ENCODE data around the gene TRPM2.

TRPM2 gene

DNA sequence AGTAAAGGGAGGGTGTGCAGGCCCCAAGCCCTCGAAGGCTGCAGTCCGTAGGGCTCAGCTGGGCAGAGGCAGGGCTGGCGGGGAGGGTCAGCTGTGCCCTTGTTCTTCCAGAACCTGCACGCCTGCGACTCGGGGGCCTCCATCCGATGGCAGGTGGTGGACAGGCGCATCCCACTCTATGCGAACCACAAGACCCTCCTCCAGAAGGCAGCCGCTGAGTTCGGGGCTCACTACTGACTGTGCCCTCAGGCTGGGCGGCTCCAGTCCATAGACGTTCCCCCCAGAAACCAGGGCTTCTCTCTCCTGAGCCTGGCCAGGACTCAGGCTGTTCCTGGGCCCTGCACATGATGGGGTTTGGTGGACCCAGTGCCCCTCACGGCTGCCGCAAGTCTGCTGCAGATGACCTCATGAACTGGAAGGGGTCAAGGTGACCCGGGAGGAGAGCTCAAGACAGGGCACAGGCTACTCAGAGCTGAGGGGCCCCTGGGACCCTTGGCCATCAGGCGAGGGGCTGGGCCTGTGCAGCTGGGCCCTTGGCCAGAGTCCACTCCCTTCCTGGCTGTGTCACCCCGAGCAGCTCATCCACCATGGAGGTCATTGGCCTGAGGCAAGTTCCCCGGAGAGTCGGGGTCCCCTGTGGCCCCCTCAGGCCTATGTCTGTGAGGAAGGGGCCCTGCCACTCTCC lies 88.3 kb downstream of the TRPM2 start:
- DNase-seq (ENCODE audit: insufficient read length, low spot score) = no peak
- no peak for TF ChIP-seq CTCF (IDR thresholded peaks at IDR 0.05; ENCODE audit: insufficient read depth, missing control alignments)
- no peak for FAIRE-seq

GRCh38 chr21:44442266-44443125 lies 89.1 kb downstream of the TRPM2 start:
- DNase-seq (ENCODE audit: insufficient read length, low spot score) = no peak
- no peak for FAIRE-seq
- TF ChIP-seq CTCF (IDR thresholded peaks at IDR 0.05; ENCODE audit: insufficient read depth, missing control alignments) = no peak

DNA sequence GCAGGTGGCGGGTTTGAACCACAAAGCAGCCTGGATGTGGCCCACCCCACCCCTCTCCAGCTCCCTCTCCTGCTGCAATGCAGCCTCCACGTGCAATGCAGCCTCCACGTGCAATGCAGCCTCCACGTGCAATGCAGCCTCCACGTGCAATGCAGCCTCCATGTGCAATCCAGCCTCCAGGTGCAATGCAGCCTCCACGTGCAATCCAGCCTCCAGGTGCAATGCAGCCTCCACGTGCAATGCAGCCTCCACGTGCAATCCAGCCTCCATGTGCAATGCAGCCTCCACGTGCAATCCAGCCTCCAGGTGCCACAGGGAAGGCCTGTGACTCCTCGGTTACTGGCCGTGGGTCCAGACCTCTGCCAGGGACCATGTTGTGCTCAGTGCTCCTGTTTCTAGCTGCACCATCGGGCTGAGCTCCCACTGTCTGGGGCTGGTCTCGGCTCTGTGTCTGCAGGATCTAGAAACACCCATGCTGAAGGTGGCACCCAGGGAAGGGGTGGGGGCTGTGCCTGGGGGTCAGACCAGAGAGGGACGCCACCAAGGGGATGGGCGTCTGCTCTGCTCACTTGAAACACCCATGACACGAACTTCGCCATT lies 90.0 kb downstream of the TRPM2 start:
- TF ChIP-seq CTCF (IDR thresholded peaks at IDR 0.05; ENCODE audit: insufficient read depth, missing control alignments) = no peak
- no peak for FAIRE-seq
- DNase-seq (ENCODE audit: insufficient read length, low spot score) = no peak

GRCh38 chr21:44443891-44444285 lies 90.5 kb downstream of the TRPM2 start:
- no peak for DNase-seq (ENCODE audit: insufficient read length, low spot score)
- no peak for FAIRE-seq
- no peak for TF ChIP-seq CTCF (IDR thresholded peaks at IDR 0.05; ENCODE audit: insufficient read depth, missing control alignments)

DNA sequence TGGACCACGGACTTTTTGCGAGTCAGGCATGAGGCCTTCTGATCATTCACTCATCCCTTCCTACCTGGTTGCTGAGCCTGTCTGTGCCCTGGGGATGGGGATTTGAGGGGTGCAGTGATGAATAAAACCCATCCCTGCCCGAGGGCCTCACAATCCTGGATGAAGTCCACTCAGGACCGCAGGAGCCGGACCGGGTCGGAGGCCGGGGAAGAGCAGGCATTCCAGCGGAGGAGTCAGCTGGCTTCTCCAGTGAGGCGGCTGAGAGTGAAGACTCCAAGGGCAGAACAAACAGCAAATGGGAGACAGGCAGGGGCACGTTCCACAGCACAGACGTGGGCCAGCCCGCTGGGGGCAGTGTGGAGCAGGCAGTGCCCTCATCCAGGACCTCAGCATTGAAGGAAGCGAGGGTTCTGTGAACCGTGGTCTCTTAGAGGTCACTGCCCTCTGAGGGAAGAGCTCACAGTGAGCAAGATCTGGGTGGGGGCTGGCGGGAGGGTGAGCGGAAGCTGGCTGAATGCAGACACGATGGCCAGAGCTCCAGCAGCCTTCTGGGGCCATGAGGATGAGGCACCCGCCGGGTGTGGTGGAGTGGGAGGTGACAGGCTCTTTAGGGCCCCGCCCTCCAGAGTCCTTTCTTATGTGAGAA lies 91.0 kb downstream of the TRPM2 start:
- peak; percentile 6 for TF ChIP-seq CTCF (IDR thresholded peaks at IDR 0.05; ENCODE audit: insufficient read depth, missing control alignments)
- no peak for FAIRE-seq
- no peak for DNase-seq (ENCODE audit: insufficient read length, low spot score)

DNA sequence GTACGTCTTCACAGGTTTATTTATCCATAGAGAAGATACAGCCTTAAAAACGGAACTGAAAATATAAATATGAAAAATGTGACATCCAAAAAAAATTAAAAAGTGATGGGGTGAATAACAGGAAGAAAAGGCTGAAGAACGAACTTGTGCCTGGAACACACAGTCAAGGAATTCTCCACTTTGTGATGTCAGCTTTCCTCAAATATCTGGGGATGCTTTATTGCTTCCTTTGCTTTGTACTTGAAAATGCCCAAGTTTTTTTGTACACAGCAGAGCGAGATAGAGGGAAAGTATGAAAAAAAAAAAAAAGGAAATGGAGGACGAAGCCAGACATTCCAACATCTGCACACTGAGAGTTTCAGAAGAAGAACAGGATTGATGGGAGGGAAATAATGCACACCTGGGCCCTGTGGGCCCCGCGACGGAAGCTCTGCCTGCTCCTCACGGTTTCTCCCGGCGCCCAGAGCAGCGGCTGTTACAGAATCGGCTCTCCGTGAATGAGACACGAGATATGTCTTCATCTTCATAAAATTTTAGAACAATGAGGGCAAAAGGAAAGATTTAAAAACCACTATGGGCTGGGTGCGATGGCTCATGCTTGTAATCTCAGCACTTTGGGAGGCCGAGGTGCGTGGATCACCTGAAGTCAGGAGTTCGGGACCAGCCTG lies 91.9 kb downstream of the TRPM2 start:
- no peak for DNase-seq (ENCODE audit: insufficient read length, low spot score)
- FAIRE-seq = no peak
- no peak for TF ChIP-seq CTCF (IDR thresholded peaks at IDR 0.05; ENCODE audit: insufficient read depth, missing control alignments)
